GM12878 (cell line): ENCODE results near the gene SLITRK6. TPM values are rescaled to one million over a fixed set of nuclear protein-coding genes. Genes with fewer than 3 reads are reported as not detected.

ENCODE experiments used
- ATAC-seq: fragments of 200-7000 bp; cut with Tn5 transposase; 3 replicates; pipeline ENCODE4 v1.9.1; 2020; ENCODE audit warnings: mild to moderate bottlenecking, moderate library complexity
- Bru-seq: library from RNA; stranded (reverse); fragments of 400-500 nt; gene quantifications from one replicate; lab custom pipeline; 2021; lab: Mats Ljungman, UMichigan
- BruChase-seq, 2 experiments: library from RNA; stranded (reverse); fragments of 400-500 nt; gene quantifications; one replicate each; lab custom pipeline; 2021; lab: Mats Ljungman, UMichigan
- BruUV-seq: library from RNA; stranded (reverse); fragments of 400-500 nt; replicated peaks from 2 replicates; lab custom pipeline; 2021; lab: Mats Ljungman, UMichigan
- CTCF ChIA-PET: fragments of 300-600 bp; sonication (Branson Sonifier 250); formaldehyde crosslinking; extraction: SDS; loops from one replicate; lab custom pipeline; 2021; ENCODE audit warnings: inconsistent platforms; lab: Yijun Ruan, JAX
- POLR2A ChIA-PET: fragments of 350-600 bp; formaldehyde crosslinking; extraction: SDS; loops from one replicate; lab custom pipeline; 2021; ENCODE audit warnings: inconsistent platforms; lab: Charles Lee
- RAD21 ChIA-PET: fragments of 300-600 bp; sonication (Branson Sonifier 250); formaldehyde crosslinking; loops from one replicate; lab custom pipeline; 2023; ENCODE audit warnings: antibody characterized with exemption; ENCODE audit not compliant: unreplicated experiment; lab: Charles Lee
- SMC1A ChIA-PET: fragments of 300-600 bp; sonication (Branson Sonifier 250); formaldehyde crosslinking; loops from one replicate; lab custom pipeline; 2023; ENCODE audit not compliant: unreplicated experiment, uncharacterized antibody; lab: Charles Lee
- DNase-seq: peaks from one replicate; pipeline ENCODE4 v3.0.0-alpha.2; 2011; ENCODE audit warnings: low read depth, low spot score
- FAIRE-seq: peaks from 3 replicates; lab custom pipeline; 2011; peaks lifted over from hg19 to GRCh38; lab: Jason Lieb, UNC
- H2AFZ ChIP-seq: 2 replicates; pipeline ENCODE4 v1.6.0; 2011; ENCODE audit warnings: low read depth, low read length, control low read depth; ENCODE audit not compliant: control insufficient read depth
- H3K27ac ChIP-seq: 2 replicates; pipeline ENCODE4 v1.5.1; 2011; ENCODE audit warnings: control low read depth; ENCODE audit not compliant: control insufficient read depth, insufficient read depth
- H3K27me3 ChIP-seq, 2 experiments: replicated peaks in 1 of 2; 2 replicates each; pipeline versions ENCODE4 v1.6.0 to v1.6.1; 2011; ENCODE audit warnings: low read length in 1 of 2; ENCODE audit not compliant: control insufficient read depth in 2 of 2, insufficient read depth in 2 of 2
- H3K36me3 ChIP-seq, 2 experiments: 2 replicates each; pipeline ENCODE4 v1.5.1; 2011; ENCODE audit warnings: low read length in 1 of 2; ENCODE audit not compliant: control insufficient read depth in 2 of 2, insufficient read depth in 2 of 2
- H3K4me1 ChIP-seq: 2 replicates; pipeline ENCODE4 v1.6.1; 2011; ENCODE audit warnings: mild to moderate bottlenecking, low read length, moderate library complexity, mixed read lengths; ENCODE audit not compliant: control insufficient read depth, insufficient read depth
- H3K4me2 ChIP-seq: 2 replicates; pipeline ENCODE4 v1.6.0; 2011; ENCODE audit warnings: control low read depth; ENCODE audit not compliant: control insufficient read depth, insufficient read depth
- H3K4me3 ChIP-seq: fragments of 200-600 bp; sonication (generic); 2 replicates; pipeline ENCODE4 v1.5.1; 2016
- H3K79me2 ChIP-seq: 2 replicates; pipeline ENCODE4 v1.6.0; 2011; ENCODE audit warnings: low read length; ENCODE audit not compliant: control insufficient read depth, insufficient read depth
- H3K9ac ChIP-seq: 2 replicates; pipeline ENCODE4 v1.8.0; 2011; ENCODE audit warnings: low read length, control low read depth, mixed read lengths; ENCODE audit not compliant: control insufficient read depth, insufficient read depth
- H3K9me3 ChIP-seq: replicated peaks from 3 replicates; pipeline ENCODE4 v1.5.1; 2011; ENCODE audit warnings: mild to moderate bottlenecking, low read length; ENCODE audit not compliant: control insufficient read depth, insufficient read depth
- H4K20me1 ChIP-seq: 2 replicates; pipeline ENCODE4 v1.6.0; 2011; ENCODE audit not compliant: control insufficient read depth, insufficient read depth
- EP300 ChIP-seq, 2 experiments: fragments of 150-350 bp in 1 of 2; IDR thresholded peaks; 2 replicates each; pipeline ENCODE4 v1.6.1; 2011 to 2012; ENCODE audit warnings: low read depth in 2 of 2, low read length in 2 of 2, borderline replicate concordance in 1 of 2, improper control_type of control experiment in 1 of 2, inconsistent platforms in 1 of 2; ENCODE audit not compliant: control insufficient read depth in 1 of 2
- IKZF1 ChIP-seq: fragments of 450-650 bp; conservative IDR thresholded peaks from 2 replicates; pipeline ENCODE4 v1.6.1; 2017; ENCODE audit warnings: antibody characterized with exemption, mild to moderate bottlenecking
- LARP7 ChIP-seq: fragments of 450-650 bp; IDR thresholded peaks from 2 replicates; pipeline ENCODE4 v1.6.1; 2017; ENCODE audit warnings: mild to moderate bottlenecking
- MAX ChIP-seq: IDR thresholded peaks from 2 replicates; pipeline ENCODE4 v1.6.1; 2012; ENCODE audit warnings: low read depth, low read length, improper control_type of control experiment
- MYB ChIP-seq: fragments of 150-350 bp; IDR thresholded peaks from 2 replicates; pipeline ENCODE4 v1.6.1; 2014; ENCODE audit warnings: mild to moderate bottlenecking, low read depth, low read length, borderline replicate concordance
- REST ChIP-seq: IDR thresholded peaks from 2 replicates; pipeline ENCODE4 v1.6.1; 2012; ENCODE audit warnings: mild to moderate bottlenecking, low read depth, low read length
- SP1 ChIP-seq: IDR thresholded peaks from one replicate; pipeline ENCODE4 v1.6.1; 2011; ENCODE audit warnings: low read depth, low read length
- TCF12 ChIP-seq: IDR thresholded peaks from 2 replicates; pipeline ENCODE4 v1.6.1; 2011; ENCODE audit warnings: low read depth, mild to moderate bottlenecking, low read length
- ZBED1 ChIP-seq: IDR thresholded peaks from 2 replicates; pipeline ENCODE4 v1.6.1; 2016; ENCODE audit warnings: borderline replicate concordance
- ZBTB4 ChIP-seq: fragments of 450-650 bp; formaldehyde crosslinking; IDR thresholded peaks from 2 replicates; pipeline ENCODE4 v1.4.0; 2022; ENCODE audit warnings: mild to moderate bottlenecking, moderate library complexity
- WGBS: methylation state at CpG from one replicate; pipeline ENCODE4 v1.1.6; 2016; ENCODE audit warnings: low lambda C conversion rate; ENCODE audit not compliant: insufficient replicate concordance, insufficient coverage; ENCODE audit errors: missing lambda C conversion rate; 5-methylcytosine and 5-hydroxymethylcytosine counted together
- in situ Hi-C: fragments of 300-500 bp; cut with MboI; formaldehyde crosslinking; loops from 9 replicates; pipeline ENCODE4 v1.14.3; 2018; ENCODE audit warnings: mixed read lengths
- intact Hi-C: fragments of 100-400 bp; cut with micrococcal nuclease; formaldehyde crosslinking; loops from one replicate; pipeline ENCODE4 v1.14.2; 2022; ENCODE audit not compliant: unreplicated experiment
- long read RNA-seq, 2 experiments: library from polyadenylated mRNA; unstranded; transcript quantifications; one replicate each; pipeline ENCODE4 v2.0.0, GENCODE V29; 2019 to 2020
- polyA minus RNA-seq, 3 experiments: library from RNA; depleted of rRNA, polyadenylated mRNA; stranded (reverse); fragments of >200 nt; gene quantifications; 2 replicates each; pipeline ENCODE4 v1.2.3, GENCODE V29; 2011
- polyA plus RNA-seq, 11 experiments: library from polyadenylated mRNA; depleted of rRNA in 4 of 11; unstranded in 6 of 11; stranded (reverse) in 5 of 11; fragments of >200 nt; fragmentation: Nextera tagmentation in 4 of 11; fragmentation: Illumina TruSeq in 1 of 11; extraction: Ambion mirVana in 4 of 11; extraction: Trizol in 1 of 11; gene quantifications; 1 replicate in 1 of 11; 2 replicates in 10 of 11; pipeline versions ENCODE4 v1.2.1 to v1.2.3, GENCODE V29; 2011 to 2016; ENCODE audit warnings: inconsistent platforms in 2 of 11, missing spikeins in 2 of 11, low read depth in 1 of 11
- total RNA-seq, 4 experiments: library from RNA; depleted of rRNA in 3 of 4; stranded (reverse); fragments of >200 nt in 3 of 4; fragmentation: Illumina TruSeq in 1 of 4; extraction: Trizol in 1 of 4; gene quantifications; 2 replicates each; pipeline versions ENCODE4 v1.2.1 to v1.2.3, GENCODE V29; 2013 to 2021

SLITRK6 gene, protein sequence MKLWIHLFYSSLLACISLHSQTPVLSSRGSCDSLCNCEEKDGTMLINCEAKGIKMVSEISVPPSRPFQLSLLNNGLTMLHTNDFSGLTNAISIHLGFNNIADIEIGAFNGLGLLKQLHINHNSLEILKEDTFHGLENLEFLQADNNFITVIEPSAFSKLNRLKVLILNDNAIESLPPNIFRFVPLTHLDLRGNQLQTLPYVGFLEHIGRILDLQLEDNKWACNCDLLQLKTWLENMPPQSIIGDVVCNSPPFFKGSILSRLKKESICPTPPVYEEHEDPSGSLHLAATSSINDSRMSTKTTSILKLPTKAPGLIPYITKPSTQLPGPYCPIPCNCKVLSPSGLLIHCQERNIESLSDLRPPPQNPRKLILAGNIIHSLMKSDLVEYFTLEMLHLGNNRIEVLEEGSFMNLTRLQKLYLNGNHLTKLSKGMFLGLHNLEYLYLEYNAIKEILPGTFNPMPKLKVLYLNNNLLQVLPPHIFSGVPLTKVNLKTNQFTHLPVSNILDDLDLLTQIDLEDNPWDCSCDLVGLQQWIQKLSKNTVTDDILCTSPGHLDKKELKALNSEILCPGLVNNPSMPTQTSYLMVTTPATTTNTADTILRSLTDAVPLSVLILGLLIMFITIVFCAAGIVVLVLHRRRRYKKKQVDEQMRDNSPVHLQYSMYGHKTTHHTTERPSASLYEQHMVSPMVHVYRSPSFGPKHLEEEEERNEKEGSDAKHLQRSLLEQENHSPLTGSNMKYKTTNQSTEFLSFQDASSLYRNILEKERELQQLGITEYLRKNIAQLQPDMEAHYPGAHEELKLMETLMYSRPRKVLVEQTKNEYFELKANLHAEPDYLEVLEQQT
- total RNA-seq (2013; cell fraction: nucleolus; rRNA removed) = not detected in 2 replicates
- not detected in 2 replicates for total RNA-seq (2014; rRNA removed)
- total RNA-seq (2014; rRNA removed; fragmentation: Illumina TruSeq; extraction: Trizol) = not detected in 2 replicates
- 0.13 TPM in 1 of 2 replicates, not detected in the other for total RNA-seq (2021)
- polyA plus RNA-seq (2011; ENCODE audit: low read depth) = not detected
- not detected in 2 replicates for polyA plus RNA-seq (2011; rRNA removed)
- polyA plus RNA-seq (2011; cell fraction: cytosol; rRNA removed) = 0.02 TPM in 1 of 2 replicates, not detected in the other
- polyA plus RNA-seq (2011; cell fraction: nucleus; rRNA removed) = not detected in 2 replicates
- polyA plus RNA-seq (2012) = not detected in 2 replicates
- not detected in 2 replicates for polyA plus RNA-seq (2014; fragmentation: Illumina TruSeq; extraction: Trizol)
- polyA plus RNA-seq (2014; fragmentation: Nextera tagmentation; extraction: Ambion mirVana) = not detected
- not detected in 2 replicates for polyA plus RNA-seq (2014; rRNA removed)
- not detected for polyA plus RNA-seq (2016; fragmentation: Nextera tagmentation; extraction: Ambion mirVana)
- polyA minus RNA-seq (2011; rRNA and poly(A)+ RNA removed) = 0.21 TPM in 1 of 2 replicates, not detected in the other
- not detected in 2 replicates for polyA minus RNA-seq (2011; cell fraction: cytosol; rRNA and poly(A)+ RNA removed)
- polyA minus RNA-seq (2011; cell fraction: nucleus; rRNA and poly(A)+ RNA removed) = 0.12 TPM in 1 of 2 replicates, not detected in the other
- Bru-seq, nascent RNA = percentile 16 among the genes with signal in this experiment
- percentile 26 among the genes with signal in this experiment for BruChase-seq, experiment 1, labeled RNA remaining after a 6-hour chase
- percentile 36 among the genes with signal in this experiment for BruChase-seq, experiment 2, labeled RNA remaining after a 2-hour chase
- long read RNA-seq, experiment 1 = 0 reads
- long read RNA-seq, experiment 2 = 0 reads

GRCh38 chr13:85799097-85799582, at the start of gene SLITRK6:
TSS of gene SLITRK6 (minus strand) at chr13:85799419. CDS start at chr13:85796508, 2,911 bp downstream.
- POLR2A ChIA-PET = no interaction called here
- no TSS peak for BruUV-seq
- TF ChIP-seq ZBTB4 (CRISPR knock-in tag) (no peak), TCF12 (no peak), SP1 (no peak), MAX (no peak), LARP7 (no peak), EP300 (IDR thresholded peaks at IDR 0.05; ENCODE audit: borderline replicate concordance in 1 of 2, control insufficient read depth in 1 of 2, low read depth in 2 of 2, low read length in 2 of 2) (no peak), ZBED1 (no peak), MYB (no peak), REST (no peak), IKZF1 (no peak)

More at GRCh38 chr13:85799097-85799582, at the start of gene SLITRK6:
- ChIA-PET RAD21 (interaction anchor here (0.9 kb wide), 1 partner anchor 11 kb away, joined by 3 read pairs; no protein-coding TSS in a partner anchor), CTCF (interaction anchor here (0.6 to 1.3 kb wide), 6 partner anchors 9 to 903 kb away, joined by 3 to 6 read pairs (median 3); no protein-coding TSS in a partner anchor), SMC1A (interaction anchor here (0.6 to 1.3 kb wide), 3 partner anchors 27 to 885 kb away, joined by 3 to 5 read pairs (median 4); no protein-coding TSS in a partner anchor)
- DNase-seq (no peak), FAIRE-seq (no peak), ATAC-seq (no peak)
- intact Hi-C loops (no loop called here), in situ Hi-C loops (no loop called here)
- Histone ChIP-seq H3K4me1 (no peaks in the 10 kb centered on the region), H3K4me3 (no peak within 1 kb of the TSS), H3K36me3 (no peaks in the 10 kb centered on the region), H2AFZ (no peak within 1 kb of the TSS), H4K20me1 (no peaks in the 10 kb centered on the region), H3K27me3 (no peaks in the 10 kb centered on the region), H3K9ac (no peak within 1 kb of the TSS), H3K79me2 (no peaks in the 10 kb centered on the region), H3K4me2 (no peak within 1 kb of the TSS), H3K27ac (no peak within 1 kb of the TSS), H3K9me3 (no peaks in the 10 kb centered on the region)
- WGBS = 5% methylated on average over 3 of the region's 3 CpGs
